AG08395 (cell line): ENCODE data around the gene ARPC2.
A peak's percentile ranks its signal among the peaks of the same experiment; 100 is the strongest.
"Not testable (repeated sequence)": the region's sequence is repeated elsewhere in the genome, so short reads cannot be mapped to it uniquely, and the experiment has no call there.

ENCODE experiments used
- DNase-seq: peaks from one replicate; pipeline ENCODE4 v3.0.0; 2012; ENCODE audit warnings: mixed read lengths, low spot score

Gene ARPC2

DNA sequence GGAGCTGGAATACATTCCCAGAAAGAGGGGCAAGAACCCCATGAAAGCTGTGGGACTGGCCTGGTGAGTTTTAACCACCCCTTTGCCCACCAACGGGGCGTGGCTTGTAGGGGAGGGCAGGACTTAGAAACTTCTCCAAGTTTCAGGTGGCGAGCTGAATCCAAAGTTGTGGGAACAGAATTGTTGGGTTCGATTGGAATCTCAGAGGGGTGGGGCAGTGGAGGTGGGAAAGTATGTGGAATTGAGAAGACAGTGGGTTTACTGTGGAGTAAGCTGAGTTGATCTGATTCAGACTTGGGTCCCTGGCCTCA is 54.5 kb downstream of the ARPC2 start:
- DNase-seq, result no peak

DNA sequence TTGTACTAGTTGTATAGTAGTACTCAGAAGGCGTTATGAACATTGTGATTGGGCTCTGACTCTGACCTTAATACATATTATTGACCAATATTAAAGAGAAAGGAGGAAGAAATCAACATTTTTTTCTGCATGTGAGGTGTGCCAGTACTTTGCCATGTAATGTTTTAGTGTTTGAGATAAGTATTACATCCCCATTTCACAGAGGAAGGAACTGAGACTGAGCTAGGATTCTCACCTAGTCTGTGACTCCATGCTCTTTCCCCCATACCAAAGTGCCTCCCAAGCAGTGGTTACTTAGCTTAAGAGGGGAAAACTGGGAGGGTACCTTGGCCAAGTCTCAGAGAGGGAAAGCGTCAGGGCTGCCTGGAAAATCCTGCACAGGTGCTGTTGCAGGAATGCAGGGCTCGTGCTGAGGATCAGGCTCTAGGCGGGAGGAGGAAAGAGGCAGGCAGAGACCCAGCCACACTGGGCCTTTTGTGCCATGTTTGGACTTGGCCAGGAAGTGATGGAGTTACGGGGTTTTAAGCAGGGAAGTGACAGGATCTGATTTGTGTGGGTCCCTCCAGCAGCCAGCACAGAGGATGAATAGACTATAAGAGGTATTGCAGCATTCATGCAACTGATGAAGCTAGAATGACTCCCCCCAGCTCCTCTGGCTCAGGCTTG is 55.0 kb downstream of the ARPC2 start:
- no peak for DNase-seq

GRCh38 chr2:218272531-218273212 is 55.7 kb downstream of the ARPC2 start:
- DNase-seq, result peak; percentile 91

- DNase-seq, result not testable (repeated sequence)
Observed at GRCh38 chr2:218273214-218273907, 56.4 kb downstream of the ARPC2 start.

DNA sequence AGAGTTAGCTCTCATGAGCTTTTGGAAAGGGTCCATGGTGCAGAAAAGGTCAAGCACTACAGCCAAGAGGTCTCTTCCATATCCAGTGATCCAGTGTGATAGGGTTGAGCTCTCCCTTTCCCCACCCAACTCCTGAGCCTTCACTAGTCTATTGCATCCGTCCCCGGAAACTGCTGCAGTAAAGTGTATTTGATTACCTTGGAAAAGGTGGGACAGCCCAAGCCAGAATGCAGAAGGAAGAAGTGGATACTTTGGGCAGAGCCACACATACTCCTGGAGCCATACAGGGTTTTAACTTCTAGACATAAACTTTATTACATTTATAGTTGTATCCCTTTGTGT is 56.9 kb downstream of the ARPC2 start:
- no peak for DNase-seq

- no peak for DNase-seq
Observed at GRCh38 chr2:218274586-218274985, 57.6 kb downstream of the ARPC2 start.

GRCh38 chr2:218275371-218276072 is 58.5 kb downstream of the ARPC2 start:
- no peak for DNase-seq

DNA sequence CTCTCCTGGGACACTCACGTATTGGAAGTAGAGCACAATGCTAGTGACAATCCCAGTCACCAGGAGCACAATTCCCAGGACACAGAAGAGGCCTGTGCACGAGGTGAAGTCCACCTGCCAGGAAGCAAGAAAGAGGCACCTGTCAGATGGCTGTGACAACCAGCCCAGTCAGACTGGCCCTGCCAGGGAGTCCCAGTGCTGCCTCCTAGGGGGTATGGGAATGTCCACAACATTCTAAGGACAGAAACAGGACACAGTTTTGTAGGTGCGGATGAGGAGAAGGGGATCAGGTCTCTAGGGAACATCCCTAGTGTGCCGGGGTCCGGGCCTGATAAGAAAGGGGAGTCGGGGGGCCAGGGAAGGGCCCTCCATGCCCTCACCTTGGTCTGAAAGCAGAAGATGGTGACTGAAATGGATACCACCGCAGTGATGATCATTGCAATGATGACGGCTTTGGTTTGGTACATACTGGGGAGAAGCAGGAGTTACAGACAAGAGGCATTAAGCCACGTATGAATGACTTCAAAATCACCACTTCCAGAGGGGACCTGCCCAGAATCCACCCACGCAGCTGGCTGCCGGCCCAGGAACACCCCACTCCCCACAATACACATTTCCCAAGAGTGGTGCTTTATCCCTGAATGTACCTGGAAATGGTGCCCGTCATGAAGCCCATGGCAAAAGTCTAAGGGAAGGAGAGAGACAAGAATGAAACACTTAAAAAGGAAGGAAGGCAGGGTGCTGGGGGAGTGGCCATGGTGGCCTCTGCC is 60.2 kb downstream of the ARPC2 start:
- no peak for DNase-seq

DNA sequence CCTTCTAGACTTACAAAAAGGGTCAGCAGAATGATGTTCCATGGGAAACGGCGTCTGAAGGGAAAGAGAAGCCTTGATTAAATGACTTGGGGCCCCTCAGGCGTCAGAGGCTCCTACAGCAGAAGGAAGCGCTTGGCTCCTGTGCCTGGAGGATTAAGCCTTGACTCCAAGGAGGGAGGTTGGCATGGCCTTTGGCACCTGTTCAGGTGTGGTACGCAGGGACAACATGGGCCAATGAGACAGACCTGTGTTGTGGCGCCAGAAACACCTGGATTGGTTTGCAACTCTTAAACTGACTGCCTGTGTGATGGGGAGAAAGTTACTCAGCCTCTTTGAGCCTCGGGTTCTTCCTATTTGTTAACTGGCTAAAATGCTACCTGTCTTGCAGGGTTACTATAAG is 60.9 kb downstream of the ARPC2 start:
- DNase-seq, result no peak

DNA sequence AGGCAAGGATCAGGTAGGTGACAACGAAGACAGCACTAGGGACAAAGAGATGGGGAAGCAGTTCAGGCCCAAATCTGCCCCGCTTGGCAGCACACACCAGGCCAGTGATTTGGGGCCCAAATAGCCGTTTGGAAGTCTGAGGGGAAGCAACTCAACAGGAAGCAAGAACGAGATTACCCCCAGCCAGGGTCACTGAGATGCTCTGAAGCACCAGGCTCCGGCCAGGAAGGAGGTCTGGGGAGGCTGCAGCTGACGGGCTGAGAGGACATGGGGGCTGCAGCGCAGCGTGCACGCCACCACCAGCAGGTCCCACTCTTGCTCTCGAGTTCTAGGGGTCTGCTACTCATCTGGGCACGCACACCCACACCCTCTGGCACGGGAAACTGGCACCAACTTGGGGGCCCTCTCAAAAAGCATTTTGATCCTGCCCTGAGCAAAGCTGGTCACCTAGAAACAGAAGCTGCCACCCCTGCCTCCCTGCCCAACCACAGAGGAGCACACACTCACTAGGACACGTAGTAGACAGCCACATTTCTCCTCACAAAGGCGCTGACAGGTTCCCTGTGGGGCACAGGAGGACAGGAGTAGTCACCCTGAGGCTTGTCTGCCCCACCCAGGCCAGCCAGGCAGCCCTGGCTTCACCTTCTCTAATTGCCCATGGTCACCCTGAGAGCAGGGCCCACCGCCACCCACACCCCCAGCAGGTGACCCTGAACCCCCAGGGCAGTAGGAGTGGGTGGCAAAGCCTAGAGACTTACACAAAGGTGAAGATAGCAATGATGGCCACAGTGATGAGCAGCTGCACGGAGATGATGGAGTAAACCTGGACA is 61.8 kb downstream of the ARPC2 start:
- no peak for DNase-seq

- no peak for DNase-seq
Observed at GRCh38 chr2:218280260-218280870, 63.4 kb downstream of the ARPC2 start.

GRCh38 chr2:218281449-218281848 is 64.5 kb downstream of the ARPC2 start:
- no peak for DNase-seq

- DNase-seq, result peak; percentile 56
Observed at GRCh38 chr2:218282173-218282991, 65.4 kb downstream of the ARPC2 start.

- peak; percentile 75 for DNase-seq
Observed at GRCh38 chr2:218284106-218284811, 67.3 kb downstream of the ARPC2 start.

DNA sequence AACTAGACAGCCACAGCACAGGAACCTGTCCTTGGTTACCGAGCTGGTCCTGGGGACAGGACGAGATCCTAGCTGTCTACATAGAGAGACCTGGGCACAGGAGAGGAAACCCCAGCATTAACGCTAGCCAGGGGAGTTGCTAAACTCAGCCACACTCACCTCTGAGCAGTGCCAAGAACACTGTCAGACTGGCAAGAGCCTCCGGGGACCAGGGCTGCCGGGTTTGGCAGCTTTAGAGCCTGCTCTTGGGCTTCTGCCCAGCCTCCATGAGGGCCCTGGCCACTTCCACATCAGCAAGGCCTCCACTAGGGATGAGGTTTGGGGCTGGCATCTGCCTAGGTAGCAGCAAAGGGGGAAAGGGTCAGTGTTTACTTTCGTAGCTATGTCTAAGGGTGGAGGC is 68.6 kb downstream of the ARPC2 start:
- peak; percentile 68 for DNase-seq

- DNase-seq, result peak; percentile 94
Observed at GRCh38 chr2:218286570-218287459, 69.8 kb downstream of the ARPC2 start.

DNA sequence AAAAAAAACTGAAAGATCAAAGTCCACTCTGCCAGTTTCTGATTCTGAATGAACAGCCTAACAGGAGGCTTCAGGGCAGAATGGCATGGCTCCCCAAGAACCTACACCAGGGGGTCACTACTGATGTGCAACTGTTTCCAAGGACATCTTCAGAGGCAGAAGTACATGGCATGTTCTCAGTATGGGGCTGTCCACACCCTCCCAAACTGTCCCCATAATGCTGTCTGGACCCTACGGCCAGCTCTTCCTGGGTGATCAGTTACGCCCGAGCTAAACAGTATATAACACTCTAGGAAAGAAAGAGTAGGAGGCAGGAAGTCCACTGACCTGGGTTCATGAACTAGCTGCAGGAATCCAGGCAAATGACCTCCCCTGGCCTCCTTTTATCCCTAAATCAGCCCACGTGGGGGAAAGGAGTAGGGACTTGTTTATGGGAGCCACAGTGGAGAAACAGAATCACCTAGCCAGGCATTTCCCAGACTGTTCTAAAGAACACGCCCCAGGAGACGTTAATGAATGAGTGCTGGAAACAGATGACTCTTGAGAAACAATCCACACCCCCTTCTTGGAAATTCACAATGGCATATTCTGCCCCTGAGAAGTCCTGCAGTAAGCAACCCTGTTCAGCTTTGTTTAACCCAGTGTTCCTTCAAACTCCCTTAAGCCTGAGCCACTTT is 72.8 kb downstream of the ARPC2 start:
- peak; percentile 52 for DNase-seq
